GM21825 (cell line): ENCODE results near the gene EEF2.

Experiments used
- ATAC-seq: cut with Tn5 transposase; IDR thresholded peaks from one replicate; pipeline ENCODE4 v1.9.1; 2021; ENCODE audit warnings: mild to moderate bottlenecking, moderate library complexity; ENCODE audit not compliant: unreplicated experiment

EEF2 gene

GRCh38 chr19:3984908-3985642, at the start of gene EEF2:
TSS of gene EEF2 (minus strand) at chr19:3985463. CDS start at chr19:3985380, 83 bp downstream.
- ATAC-seq: peak; percentile 41

- no peak for ATAC-seq
Observed at GRCh38 chr19:4034048-4035017, 49.1 kb upstream of the EEF2 start.

- ATAC-seq: no peak
Observed at GRCh38 chr19:4033028-4033956, 48.0 kb upstream of the EEF2 start.

DNA sequence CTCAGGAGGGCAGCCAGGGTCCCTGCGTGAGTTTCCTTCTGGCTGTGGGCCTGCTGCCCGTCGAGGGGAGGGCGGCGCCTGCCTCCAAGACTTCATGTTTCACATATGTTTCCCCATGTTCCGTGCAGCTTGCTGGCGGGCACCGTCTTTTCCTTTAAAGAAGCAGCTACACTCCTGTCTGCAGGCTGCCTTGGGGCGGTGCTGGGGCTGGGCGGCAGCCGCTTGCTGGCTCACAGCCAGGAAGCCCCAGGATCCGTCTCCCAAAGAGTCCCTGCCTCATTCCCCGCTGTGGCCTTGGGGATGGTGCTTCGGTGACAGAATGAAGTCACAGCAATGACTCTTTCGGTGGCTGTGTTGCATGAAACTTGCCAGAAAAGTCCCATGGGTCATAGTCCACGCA, 47.2 kb upstream of the EEF2 start:
- ATAC-seq: no peak

DNA sequence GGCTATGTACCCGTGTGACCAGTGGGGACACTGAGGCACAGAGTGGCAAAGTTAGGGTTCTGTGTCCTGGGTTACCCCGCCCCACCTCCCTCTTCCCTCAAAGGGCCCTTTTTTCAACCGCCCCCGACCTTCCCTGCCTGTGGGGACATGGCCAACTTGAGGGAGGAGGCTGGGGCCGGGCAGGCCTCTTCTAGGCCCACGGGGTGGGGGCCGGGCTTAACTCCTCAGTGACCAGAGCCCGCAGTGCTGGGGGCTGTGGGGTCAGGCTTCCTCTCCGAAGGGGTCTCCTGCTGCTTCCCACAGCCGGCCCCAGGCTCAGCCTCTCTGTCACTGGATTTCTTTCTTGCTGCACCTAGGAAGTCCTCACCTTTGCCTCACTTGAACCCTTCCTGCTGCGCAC, 46.2 kb upstream of the EEF2 start:
- ATAC-seq: no peak

- no peak for ATAC-seq
Observed at GRCh38 chr19:4030981-4031380, 45.7 kb upstream of the EEF2 start.

- no peak for ATAC-seq
Observed at GRCh38 chr19:4030552-4030951, 45.3 kb upstream of the EEF2 start.

- ATAC-seq: no peak
Observed at GRCh38 chr19:4029247-4029614, 44.0 kb upstream of the EEF2 start.

GRCh38 chr19:4028334-4029246, 43.3 kb upstream of the EEF2 start:
- ATAC-seq: no peak

DNA sequence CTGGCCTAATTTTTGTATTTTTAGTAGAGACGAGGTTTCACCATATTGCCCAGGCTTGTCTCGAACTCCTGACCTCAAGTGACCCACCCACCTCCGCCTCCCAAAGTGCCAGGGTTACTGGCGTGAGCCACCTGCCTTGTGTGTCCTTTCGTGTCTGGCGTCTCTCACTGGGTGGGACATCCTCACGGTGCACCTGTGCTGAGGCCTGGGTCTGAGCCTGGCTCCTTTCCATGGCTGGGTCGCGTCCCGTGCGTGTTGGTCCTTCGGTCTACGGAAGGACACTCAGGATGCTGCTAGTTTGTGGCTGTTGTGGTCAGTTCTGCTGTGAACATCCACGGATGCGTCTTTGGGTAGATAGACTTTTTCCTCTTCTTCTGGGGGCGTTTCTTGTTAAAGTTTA, 41.9 kb upstream of the EEF2 start:
- ATAC-seq: no peak

DNA sequence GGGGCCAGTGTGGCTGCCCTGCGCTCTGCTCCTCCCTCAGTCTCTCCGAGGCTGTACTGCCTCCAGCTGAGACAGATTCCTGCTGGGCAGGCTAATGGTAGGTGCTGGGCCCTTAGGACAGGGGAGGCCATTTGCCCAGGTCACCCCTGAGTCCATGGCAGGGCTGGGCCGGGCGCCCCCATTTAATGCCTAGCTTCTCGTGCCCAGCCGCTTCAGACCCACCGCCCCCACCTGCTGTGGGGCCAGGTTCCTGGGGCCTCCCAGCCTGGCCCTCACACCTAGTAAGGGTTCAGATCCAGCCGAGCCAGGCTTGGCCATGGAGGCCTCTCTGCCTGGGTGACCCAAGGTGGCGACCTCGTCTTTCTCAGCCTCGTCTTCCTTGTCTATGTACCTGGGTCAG, 40.1 kb upstream of the EEF2 start:
- no peak for ATAC-seq

DNA sequence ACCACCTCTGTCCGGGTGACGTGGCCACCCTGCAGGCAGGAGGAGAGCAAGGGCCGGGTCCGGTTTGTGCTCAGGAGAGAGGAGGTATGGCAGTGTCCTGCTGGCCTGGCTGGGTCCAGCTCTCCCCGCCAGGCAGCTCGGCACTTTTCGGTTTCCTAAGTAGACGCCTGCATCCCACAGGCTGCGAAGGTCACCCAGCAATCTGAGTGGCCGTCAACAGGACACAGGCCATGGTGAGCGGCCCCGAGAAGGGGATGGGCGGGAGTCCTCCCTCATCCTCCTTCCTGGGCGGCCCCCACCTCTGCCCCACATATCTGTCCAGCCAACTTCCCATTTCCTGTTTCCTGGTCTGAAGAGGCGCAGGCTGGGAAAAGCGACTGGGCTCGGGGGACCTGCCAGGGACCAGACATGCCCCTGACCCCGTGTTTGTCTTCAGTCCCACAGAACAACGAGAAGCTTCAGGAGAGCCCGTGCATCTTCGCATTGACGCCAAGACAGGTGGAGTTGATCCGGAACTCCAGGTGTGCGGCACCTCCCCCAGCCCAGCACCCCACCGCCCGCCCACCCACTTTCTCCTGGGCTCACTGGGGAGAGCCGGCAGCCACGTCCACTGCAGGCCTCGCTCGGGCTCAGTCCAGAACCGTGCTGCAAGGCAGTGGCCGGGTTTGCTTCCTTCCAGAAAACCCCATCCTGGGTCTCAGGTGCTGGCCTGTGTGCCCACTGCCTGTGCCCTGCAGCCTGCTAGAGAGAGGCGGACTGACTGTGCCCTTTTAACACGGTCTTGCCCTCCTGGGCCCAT, 38.5 kb upstream of the EEF2 start:
- no peak for ATAC-seq

GRCh38 chr19:4019578-4019977, 34.3 kb upstream of the EEF2 start:
- ATAC-seq: no peak

DNA sequence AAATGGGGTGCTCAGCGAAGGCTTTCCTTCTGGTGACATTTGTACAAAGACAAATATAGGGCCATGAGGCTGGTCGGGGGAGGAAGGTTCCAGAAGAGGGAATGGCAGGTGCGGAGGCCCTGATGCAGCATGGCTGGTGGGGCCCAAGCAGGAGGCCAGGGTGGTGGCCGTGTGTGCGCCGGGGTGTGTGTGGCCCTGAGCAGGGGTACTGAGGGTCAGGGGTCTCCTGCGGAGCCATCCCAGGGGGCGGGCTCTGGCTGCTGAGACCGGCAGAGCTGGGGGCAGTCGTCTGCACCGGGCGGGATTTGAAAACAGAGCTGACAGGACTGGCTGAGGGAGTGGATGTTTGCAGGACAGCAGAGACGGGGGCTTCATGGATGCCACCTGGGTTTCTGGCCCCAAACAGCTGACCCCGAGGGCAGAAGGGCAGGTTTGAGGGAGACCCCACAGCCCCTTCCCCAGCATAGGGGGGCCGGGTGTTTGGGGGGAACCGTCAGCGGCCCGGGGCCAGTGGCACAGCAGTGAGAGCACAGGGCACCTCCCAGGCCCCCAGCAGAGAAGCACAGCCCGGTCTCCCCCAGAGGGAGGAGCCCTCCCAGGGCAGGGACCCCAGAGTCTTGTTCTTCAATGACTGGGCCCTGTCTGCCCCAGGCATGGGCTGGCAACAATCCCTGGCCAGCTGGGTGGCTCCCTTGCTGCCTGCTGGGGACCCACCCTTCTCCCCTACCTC, 33.7 kb upstream of the EEF2 start:
- no peak for ATAC-seq

DNA sequence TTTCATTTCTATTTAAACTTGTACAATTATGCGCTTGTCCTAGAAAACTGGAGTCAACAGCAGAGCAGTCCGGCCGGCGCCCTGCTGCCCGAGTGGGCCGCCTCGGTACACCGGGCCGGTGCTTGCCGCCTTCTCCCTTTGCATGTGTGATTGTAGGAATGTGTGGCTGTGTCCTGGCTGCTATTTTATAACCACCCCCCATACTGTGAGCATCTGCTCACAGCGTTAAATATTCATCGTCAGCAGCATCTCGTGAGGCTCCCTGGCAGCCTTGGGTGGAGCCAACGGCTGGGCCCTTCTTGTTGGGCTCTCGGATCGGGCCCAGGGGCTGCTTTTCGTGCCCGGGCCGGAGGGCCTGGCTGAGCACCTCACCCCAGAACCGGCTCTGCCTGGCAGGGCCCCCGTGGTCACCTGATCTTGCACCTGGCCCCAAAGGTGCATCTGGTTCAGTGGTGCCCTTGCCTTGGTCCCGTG, 32.9 kb upstream of the EEF2 start:
- ATAC-seq: no peak

DNA sequence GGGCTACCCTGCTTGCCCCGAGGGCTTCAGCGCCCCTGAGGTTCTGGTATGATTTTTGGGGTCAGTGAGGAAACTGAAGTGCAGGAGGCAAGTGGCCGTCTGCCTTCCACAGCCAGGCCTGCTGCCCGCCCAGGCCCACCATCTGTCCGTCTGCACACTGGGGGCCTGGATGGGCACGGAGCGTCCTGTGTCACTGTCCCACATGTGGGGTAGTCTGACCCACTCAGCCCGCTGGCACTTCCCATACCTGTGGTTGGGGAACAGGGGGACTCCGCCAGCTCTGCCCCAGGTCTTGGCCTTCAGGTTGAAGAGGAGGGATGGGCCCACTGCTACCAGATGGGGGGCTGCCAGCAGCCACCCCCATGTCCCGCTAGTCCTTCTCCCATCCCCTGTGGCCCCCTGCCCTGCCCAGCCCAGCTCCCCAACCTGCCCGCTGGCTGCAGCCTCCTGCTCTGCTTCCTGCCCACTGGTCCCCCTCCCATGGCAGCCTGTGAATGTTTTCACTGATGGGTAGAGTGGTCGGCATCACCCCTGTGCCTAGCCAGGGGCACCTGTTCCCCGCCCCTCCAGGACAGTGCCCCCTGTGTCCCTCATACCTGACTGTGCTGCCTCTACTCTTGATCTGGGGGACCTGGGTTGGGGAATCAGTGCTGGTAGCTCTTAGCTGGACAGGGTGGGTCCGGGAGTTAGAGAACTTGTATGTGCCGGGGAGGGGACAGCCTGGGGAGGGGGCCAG, 31.8 kb upstream of the EEF2 start:
- ATAC-seq: no peak

GRCh38 chr19:4016486-4016885, 31.2 kb upstream of the EEF2 start:
- ATAC-seq: no peak
